ENCODE measurements around the gene DHX58. TPM values are rescaled to one million over a fixed set of nuclear protein-coding genes. Genes with fewer than 3 reads are reported as not detected.
A peak's percentile ranks its signal among the peaks of the same experiment; 100 is the strongest.

DHX58 gene
- total RNA-seq, 1 experiment from 2014 or later, result 2.1 TPM

DNA sequence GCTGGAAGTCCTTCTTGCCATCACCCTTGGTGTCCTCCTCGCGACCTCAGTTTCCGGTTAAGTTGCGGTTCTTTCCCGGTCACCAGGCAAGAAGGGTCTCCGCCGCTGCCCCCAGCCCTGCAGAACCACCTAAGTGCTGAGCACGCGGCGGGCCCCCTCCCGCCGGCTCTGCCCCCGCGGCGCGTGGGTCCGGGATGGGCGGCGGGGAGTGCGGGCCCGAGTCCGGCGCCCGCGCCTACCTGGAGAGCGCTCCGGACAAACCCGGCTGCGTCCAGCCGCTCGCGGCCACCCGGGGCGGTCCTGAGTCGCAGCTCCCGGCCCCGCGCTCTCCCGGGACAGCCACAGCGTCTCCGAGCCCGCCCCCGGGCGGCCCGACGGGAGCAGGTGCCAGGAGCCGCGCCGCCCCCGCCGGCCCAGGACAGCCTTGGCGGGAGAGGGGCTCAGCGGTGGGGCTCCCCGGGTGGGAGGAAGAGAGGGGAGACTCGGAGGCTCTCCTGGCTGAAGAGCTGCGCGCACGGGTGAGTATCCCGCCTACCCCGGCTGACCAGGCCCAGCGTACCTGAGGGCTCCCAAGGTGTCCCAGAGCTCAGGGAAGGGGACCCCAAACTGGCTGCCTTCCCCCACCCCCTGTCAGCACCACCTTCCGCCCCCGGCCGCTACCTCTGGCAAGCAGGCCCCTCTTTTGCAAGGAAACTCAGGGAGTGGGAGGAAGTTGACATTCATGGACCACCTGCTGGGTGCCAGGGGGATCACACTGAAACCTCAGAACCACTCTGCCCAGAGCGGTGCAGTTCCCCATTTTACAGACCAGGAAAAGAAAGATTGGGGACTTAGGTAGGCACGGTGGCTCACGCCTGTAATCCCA is 40.0 kb downstream of the DHX58 start:
- POLR2A ChIA-PET (ENCODE audit: low non-redundant PET), result no interaction called here
- H3K27me3 ChIP-seq (replicated peaks; ENCODE audit: insufficient read depth, low read depth, low read length, poor library complexity), result no peaks in the 10 kb centered on the region

DNA sequence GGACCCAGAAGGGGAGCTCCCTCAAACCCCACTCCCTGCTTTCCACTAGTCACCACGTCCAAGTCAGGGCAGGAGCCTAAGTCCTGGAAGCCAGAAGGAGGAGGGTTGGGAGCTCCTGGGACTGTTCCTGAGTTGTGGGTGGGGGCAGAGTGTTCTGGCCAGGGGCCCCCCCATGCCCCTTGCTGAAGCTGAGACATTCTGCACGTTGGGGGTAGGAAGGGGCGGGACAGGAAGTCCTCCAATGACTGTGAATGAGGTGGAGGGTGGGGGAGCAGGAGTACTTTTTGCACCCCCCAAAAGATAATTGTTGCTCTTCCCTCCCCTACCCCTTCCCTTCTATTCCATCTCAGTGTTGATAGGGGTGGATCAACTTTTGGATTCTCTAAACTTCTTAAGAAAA is 40.7 kb downstream of the DHX58 start:
- TF ChIP-seq, protein P1, sequence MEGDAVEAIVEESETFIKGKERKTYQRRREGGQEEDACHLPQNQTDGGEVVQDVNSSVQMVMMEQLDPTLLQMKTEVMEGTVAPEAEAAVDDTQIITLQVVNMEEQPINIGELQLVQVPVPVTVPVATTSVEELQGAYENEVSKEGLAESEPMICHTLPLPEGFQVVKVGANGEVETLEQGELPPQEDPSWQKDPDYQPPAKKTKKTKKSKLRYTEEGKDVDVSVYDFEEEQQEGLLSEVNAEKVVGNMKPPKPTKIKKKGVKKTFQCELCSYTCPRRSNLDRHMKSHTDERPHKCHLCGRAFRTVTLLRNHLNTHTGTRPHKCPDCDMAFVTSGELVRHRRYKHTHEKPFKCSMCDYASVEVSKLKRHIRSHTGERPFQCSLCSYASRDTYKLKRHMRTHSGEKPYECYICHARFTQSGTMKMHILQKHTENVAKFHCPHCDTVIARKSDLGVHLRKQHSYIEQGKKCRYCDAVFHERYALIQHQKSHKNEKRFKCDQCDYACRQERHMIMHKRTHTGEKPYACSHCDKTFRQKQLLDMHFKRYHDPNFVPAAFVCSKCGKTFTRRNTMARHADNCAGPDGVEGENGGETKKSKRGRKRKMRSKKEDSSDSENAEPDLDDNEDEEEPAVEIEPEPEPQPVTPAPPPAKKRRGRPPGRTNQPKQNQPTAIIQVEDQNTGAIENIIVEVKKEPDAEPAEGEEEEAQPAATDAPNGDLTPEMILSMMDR (conservative IDR thresholded peaks at IDR 0.05; ENCODE audit: low read depth, low read length), result no peak
- TF ChIP-seq EZH2 (IDR thresholded peaks at IDR 0.05; ENCODE audit: borderline replicate concordance, low read depth, low read length, poor library complexity, severe bottlenecking), result no peak
- H3K9me3 ChIP-seq (ENCODE audit: low read depth, low read length, poor library complexity, severe bottlenecking), result no peaks in the 10 kb centered on the region
- ChIA-PET POLR2A (ENCODE audit: low non-redundant PET) (no interaction called here), CTCF (interaction anchor here (0.6 kb wide), 1 partner anchor 27 kb away, joined by 3 read pairs; no protein-coding TSS in a partner anchor)
- no peak overlapping the region for H3K27ac ChIP-seq (ENCODE audit: low read depth, low read length, poor library complexity, severe bottlenecking)
- H3K27me3 ChIP-seq (replicated peaks; ENCODE audit: insufficient read depth, low read depth, low read length, poor library complexity), result no peaks in the 10 kb centered on the region
- H3K36me3 ChIP-seq (ENCODE audit: insufficient read depth, low read length, poor library complexity, severe bottlenecking), result no peaks in the 10 kb centered on the region
- BruUV-seq (replicated peaks), result no TSS peak
- H3K4me1 ChIP-seq (ENCODE audit: insufficient read depth, low read length, poor library complexity, severe bottlenecking), result no peaks in the 10 kb centered on the region
- no peak for DNase-seq (ENCODE audit: low spot score)
- no peak overlapping the region for H3K4me3 ChIP-seq (ENCODE audit: low read depth, low read length, poor library complexity, severe bottlenecking)
- intact Hi-C loops (cut with micrococcal nuclease; ENCODE audit: unreplicated experiment), result no loop called here

More for the DNA sequence above, 40.0 kb downstream of the DHX58 start:
- Histone ChIP-seq H3K4me3 (ENCODE audit: low read depth, low read length, poor library complexity, severe bottlenecking) (peak overlapping the region; percentile 34), H3K9me3 (ENCODE audit: low read depth, low read length, poor library complexity, severe bottlenecking) (no peaks in the 10 kb centered on the region), H3K36me3 (ENCODE audit: insufficient read depth, low read length, poor library complexity, severe bottlenecking) (no peaks in the 10 kb centered on the region), H3K27ac (ENCODE audit: low read depth, low read length, poor library complexity, severe bottlenecking) (no peak overlapping the region), H3K4me1 (ENCODE audit: insufficient read depth, low read length, poor library complexity, severe bottlenecking) (no peaks in the 10 kb centered on the region)
- no TSS peak for BruUV-seq (replicated peaks)
- TF ChIP-seq, protein P1 (conservative IDR thresholded peaks at IDR 0.05; ENCODE audit: low read depth, low read length), result no peak
- TF ChIP-seq EZH2 (IDR thresholded peaks at IDR 0.05; ENCODE audit: borderline replicate concordance, low read depth, low read length, poor library complexity, severe bottlenecking), result no peak
- intact Hi-C loops (cut with micrococcal nuclease; ENCODE audit: unreplicated experiment), result no loop called here
- CTCF ChIA-PET, result no interaction called here
- DNase-seq (ENCODE audit: low spot score), result no peak

DNA sequence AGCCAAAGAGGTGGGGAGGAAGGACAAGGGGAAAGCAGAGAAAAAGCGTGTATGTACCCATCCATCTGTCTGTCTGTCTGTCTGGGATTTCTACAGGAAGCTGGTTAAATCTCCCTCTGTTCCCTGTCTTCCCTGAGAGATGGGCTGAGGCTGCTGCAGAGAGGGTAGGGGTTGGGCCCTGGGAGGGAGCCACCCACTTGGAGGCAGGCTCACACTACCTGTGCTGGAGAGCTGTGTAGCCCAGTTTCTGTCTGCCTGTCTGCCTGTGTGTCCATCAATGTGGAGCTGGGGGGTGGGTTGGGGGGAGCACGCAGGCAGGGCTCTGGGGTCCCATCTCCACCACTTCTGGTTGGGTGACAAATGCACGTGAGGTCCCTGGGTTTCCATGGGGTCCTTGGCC is 43.5 kb downstream of the DHX58 start:
- Histone ChIP-seq H3K27me3 (replicated peaks; ENCODE audit: insufficient read depth, low read depth, low read length, poor library complexity) (no peaks in the 10 kb centered on the region), H3K36me3 (ENCODE audit: insufficient read depth, low read length, poor library complexity, severe bottlenecking) (no peaks in the 10 kb centered on the region), H3K4me1 (ENCODE audit: insufficient read depth, low read length, poor library complexity, severe bottlenecking) (no peaks in the 10 kb centered on the region), H3K9me3 (ENCODE audit: low read depth, low read length, poor library complexity, severe bottlenecking) (no peaks in the 10 kb centered on the region), H3K27ac (ENCODE audit: low read depth, low read length, poor library complexity, severe bottlenecking) (no peak overlapping the region), H3K4me3 (ENCODE audit: low read depth, low read length, poor library complexity, severe bottlenecking) (no peak overlapping the region)
- DNase-seq (ENCODE audit: low spot score), result no peak
- TF ChIP-seq EZH2 (IDR thresholded peaks at IDR 0.05; ENCODE audit: borderline replicate concordance, low read depth, low read length, poor library complexity, severe bottlenecking), result no peak
- TF ChIP-seq, protein P1 (conservative IDR thresholded peaks at IDR 0.05; ENCODE audit: low read depth, low read length), result no peak
- POLR2A ChIA-PET (ENCODE audit: low non-redundant PET), result no interaction called here
- intact Hi-C loops (cut with micrococcal nuclease; ENCODE audit: unreplicated experiment), result no loop called here
- CTCF ChIA-PET, result interaction anchor here (0.5 kb wide), 1 partner anchor 283 kb away, joined by 3 read pairs; the partner anchor contains the start of gene JUP
- BruUV-seq (replicated peaks), result no TSS peak
